HG02678 (cell line): ENCODE measurements around the gene CBR3.
"Not testable (repeated sequence)": the region's sequence is repeated elsewhere in the genome, so short reads cannot be mapped to it uniquely, and the experiment has no call there.

Source experiments
- ATAC-seq: cut with Tn5 transposase; IDR thresholded peaks from one replicate; pipeline ENCODE4 v1.9.1; 2021; ENCODE audit warnings: mild to moderate bottlenecking, moderate library complexity; ENCODE audit not compliant: unreplicated experiment

Gene CBR3

DNA sequence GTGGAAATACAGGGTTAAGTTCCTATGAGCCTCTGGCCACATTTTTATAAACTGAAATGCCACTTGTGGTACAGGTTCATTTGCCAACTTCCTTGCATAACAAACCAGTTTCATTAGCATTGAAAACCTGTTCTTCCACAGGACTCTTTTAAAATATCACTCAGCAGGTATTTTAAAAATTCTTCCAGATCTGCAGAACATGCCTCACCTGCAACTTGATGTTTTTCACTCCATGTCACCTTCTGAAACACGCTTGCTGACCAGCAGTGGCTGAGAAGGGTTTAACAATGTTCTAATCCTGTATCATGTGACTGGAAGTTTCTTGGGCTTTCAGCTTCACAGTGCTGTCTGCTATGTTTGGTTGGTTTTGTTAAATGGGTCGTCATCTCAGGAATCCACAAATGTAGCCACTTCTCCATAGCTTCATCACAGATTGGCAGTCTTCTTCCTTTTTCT, 17.6 kb upstream of the CBR3 start:
- no peak for ATAC-seq

DNA sequence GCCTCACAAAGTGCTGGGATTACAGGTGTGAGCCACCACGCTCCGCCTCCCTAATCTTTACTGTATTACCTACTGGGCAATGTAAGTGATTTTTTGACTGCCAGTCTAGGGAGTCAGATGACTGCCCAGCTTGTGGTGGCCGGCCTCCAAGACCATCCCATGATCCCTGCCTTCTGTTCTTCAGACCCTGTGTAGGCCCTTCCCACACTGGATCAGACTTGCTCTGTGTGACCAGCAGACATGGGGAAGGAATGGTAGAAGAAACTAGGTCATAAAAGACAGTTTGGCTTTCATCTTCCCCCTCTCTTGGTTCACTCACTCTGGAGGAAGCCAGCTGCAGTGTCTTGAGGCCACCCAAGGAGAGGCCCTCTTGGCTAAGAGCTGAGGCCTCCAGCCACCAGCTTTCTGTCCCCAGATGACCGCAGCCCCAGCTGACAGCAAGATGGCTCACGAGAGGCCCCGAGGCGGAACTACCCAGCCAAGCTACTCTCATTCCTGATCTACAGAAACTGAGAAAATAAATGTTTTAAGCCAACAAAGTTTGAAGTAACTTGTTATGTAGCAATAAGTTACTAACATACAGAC, 14.5 kb upstream of the CBR3 start:
- ATAC-seq, result no peak

DNA sequence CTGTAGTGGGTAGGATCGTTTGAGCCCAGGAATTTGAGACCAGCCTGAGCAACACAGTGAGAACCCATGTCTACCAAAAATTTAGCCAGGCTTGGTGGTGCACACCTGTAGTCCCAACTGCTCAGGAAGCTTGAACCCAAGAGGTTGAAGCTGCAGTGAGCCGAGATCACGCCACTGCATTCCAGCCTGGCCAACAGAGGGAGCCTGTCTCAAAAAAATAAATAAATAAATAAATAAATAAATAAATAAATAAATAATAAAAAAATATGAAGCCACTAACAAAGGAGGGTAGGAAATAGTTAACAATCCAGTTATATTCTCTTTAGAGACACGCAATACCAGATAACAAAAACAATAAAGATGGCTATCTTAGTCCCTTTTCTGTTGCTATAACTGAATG, 11.9 kb upstream of the CBR3 start:
- ATAC-seq, result no peak

DNA sequence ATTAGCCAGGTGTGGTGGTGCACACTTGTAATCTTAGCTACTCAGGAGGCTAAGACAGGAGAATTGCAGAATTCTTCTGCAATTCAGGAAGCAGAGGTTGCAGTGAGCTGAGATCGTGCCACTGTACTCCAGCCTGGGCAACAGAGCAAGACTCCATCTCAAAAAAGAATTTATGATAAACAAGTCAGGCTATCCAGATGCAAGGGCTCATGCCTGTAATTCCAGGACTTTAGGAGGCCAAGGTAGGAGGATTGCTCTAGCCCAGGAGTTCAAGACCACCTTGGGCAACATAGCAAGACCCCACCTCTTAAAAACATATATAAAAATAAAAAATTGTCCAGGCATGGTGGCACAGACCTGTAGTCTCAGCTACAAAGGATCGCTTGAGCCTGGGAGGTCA, 10.5 kb upstream of the CBR3 start:
- no peak for ATAC-seq

DNA sequence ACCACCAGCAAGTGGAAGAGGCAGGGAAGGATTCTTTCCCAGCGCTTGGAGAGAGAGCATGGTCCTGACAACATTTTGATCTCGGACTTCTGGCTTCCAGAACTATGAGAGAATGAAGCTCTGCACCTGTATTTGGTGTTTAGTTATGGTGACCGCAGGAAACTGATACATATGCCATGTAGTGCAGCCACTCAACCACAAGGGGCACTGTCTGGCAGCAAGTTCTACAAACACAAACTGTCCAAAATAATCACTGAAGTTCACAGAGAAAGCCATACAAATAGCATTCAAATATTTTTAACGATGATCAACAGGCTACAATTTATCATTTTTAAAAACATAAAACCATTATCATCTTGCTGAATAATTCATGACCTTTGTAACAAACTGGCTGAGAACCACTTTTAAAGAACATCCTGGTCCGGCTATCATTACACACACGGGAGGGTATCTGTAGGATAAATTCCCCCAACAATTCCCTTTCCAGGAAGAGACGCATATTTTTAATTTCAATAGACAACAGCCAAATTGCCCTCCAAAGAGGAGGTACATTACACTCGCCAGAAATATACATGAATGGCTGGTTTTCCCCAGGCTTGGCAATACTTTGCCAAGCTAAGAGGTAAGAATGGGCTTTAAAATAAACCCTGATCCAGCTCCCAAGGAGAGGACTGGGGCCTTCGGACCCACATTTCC, 9.2 kb upstream of the CBR3 start:
- ATAC-seq, result peak; percentile 44

DNA sequence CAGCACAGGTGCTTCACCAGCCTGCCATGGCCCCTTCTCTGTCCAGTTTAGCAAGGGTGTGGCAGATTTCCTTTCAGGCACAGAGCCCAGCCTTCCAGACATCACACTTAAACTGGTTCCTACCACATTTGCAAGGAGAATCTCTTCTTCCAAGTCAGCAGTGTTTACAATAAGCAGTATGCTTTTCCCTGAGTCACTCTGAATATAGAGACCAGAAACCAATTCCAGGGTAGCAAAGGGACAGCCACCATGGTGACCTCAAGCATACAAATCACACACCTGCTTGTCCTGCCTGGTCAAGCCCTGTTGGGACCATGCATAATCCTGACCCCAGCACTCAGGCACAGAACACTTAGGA, 8.7 kb upstream of the CBR3 start:
- ATAC-seq, result no peak

DNA sequence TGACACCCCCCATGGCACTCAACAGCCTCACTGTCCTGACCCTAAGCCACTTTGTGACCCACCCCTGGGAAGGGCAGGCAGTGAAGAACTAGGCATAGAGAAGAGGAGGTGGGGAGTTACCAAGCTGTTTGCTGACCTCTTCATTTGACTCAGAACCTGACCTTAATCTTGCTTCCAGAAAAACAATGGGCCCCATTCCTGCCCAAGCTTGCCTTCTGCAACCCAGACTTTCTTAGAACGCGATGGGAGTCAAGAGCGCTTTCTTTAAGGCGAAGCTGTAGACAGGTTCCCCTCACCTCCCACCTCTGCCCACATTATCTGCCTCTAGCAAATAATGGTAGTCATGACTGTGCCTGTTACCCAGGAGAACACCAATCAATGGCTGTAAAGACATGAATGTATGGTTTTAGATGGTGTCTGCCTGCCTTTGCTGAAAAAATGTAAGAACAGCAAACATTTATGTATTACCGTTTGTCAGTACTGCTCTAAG, 8.2 kb upstream of the CBR3 start:
- ATAC-seq, result no peak

DNA sequence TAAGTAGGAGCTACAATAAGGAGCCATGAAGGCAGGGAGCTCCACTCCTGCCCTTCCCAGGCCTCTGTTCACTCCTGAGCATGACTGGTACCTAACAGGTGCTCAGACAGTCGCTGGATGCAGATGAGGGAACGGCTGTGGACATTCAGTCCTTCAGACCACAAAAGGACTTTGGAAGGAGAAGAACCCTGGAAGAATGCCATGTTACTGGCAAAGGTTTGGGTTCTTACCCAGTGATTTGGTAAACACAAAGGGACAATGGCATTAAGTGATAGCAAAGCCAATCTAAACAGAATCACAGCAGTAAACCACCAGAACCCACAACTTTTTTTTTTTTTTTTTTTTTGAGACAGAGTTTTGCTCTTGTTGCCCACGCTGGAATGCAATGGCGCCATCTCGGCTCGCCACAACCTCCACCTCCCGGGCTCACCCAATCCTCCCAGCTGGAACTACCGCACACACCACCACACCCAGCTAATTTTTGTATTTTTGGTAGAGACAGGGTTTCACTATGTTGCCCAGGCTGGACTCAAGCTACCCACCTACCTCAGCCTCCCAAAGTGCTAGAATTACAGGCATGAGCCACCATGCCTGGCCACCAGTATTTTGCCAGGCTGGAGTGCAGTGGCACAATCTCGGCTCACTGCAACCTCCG, 7.5 kb upstream of the CBR3 start:
- no peak for ATAC-seq

DNA sequence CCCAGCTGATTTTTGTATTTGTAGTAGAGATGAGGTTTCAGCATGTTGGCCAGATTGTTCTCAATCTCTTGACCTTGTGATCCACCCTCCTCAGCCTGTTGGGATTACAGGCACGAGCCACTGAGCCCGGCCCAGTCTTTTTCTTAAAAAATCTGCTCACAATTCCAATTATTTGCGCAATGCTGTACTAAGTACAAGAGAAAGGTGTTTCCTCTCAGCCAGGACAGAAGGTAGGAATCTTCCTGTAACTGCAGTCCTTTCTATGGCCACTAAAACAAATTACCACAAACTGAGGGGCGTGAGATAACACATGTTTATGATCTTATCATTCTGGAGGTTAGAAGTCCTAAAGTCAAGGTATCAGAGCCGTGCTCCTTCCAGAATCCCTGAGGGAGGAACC, 6.9 kb upstream of the CBR3 start:
- ATAC-seq, result no peak

DNA sequence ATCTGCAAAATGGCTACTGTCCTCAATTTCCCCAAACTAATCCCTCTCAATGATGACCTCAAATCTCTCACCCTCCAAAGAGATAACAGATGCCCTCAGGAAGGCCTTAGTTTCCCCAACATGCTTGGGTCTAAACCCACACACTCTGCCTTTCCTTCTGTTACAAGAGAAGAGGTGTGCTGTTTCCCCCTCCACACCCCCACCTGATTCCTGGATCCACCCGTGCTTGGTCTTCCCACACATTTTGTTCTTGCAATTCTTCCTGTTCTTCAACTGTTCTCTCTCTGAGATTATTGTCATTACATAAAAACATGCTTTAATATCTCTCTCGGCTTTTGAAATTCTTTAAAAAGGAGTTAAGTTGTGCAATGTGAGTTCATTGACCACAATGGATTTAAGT, 5.7 kb upstream of the CBR3 start:
- no peak for ATAC-seq

DNA sequence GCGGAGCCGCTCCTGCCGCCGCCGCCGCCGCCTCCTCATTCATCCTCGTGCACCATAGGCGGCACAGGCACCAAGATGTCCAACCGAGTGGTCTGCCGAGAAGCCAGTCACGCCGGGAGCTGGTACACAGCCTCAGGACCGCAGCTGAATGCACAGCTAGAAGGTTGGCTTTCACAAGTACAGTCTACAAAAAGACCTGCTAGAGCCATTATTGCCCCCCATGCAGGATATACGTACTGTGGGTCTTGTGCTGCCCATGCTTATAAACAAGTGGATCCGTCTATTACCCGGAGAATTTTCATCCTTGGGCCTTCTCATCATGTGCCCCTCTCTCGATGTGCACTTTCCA, 4.5 kb upstream of the CBR3 start:
- not testable (repeated sequence) for ATAC-seq

DNA sequence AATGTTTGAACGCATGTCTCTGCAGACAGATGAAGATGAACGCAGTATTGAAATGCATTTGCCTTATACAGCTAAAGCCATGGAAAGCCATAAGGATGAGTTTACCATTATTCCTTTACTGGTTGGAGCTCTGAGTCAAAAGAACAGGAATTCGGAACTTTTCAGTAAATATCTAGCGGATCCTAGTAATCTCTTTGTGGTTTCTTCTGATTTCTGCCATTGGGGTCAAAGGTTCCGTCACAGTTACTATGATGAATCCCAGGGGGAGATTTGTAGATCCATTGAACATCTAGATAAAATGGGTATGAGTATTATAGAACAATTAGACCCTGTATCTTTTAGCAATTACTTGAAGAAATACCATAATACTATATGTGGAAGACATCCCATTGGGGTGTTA, 4.0 kb upstream of the CBR3 start:
- not testable (repeated sequence) for ATAC-seq

DNA sequence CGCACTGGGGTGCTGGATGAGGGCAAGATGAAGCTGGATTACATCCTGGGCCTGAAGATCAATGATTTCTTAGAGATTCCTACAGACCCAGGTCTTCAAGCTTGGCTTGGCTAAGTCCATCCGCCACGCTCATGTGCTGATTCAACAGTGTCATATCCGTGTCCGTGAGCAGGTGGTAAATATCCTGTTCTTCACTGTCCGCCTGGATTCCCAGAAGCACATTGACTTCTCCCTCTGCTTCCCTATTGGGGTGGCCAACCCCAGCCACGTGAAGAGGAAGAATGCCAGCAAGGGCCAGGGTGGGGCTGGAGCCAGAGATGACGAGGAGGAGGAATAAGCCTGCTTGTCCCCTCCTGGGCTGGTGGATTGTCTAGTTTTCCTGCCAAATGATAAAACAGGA, 2.2 kb upstream of the CBR3 start:
- no peak for ATAC-seq

DNA sequence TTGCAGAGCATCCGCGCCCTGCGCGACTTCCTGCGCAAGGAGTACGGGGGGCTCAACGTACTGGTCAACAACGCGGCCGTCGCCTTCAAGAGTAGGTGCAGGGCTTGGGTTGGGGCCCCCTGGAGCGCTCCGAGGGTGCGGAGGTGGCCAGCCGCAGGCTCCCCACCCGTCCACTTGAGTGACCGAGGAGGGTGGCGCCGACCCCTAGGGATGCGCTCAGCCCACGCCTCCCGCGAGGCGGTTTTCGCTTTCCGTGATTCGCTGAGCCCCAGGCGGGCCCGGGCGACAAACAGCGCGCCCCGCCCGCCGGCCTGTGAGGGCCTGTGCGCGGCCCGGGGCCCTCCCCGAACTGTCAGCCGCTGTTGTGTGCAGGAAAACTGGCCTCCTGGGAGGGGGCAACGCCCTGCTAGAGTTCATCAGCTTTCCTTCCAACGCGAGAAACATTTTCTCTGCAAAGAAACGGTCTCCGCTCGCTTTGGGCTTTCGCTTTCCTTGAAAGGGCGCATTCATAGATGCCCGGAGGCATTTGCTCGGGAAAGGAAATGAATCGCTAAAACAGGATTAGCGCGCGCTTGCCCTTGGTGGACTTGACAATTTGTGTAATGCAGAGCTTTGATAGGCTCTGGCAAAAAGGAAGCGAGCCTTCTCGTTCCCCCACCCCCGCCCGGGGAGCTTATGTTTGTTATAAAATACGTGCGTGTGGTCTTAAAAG, 668 bp downstream of the CBR3 start:
- peak; percentile 40 for ATAC-seq

DNA sequence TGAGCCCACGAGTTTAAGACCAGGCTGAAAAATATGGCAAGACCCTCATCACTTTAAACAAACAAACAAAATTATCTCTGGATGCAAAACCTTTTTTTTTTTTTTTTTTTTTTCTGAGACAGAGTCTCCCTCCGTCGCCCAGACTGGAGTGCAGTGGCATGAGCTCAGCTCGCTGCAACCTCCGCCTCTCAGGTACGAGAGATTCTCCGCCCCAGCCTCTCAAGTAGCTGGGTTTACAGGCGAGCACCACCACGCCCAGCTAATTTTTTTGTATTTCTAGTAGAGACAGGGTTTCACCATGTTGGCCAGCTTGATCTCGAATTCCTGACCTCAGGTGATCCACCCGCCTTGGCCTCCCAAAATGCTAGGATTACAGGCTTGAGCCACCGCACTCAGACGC, 4.9 kb downstream of the CBR3 start:
- ATAC-seq, result not testable (repeated sequence)

DNA sequence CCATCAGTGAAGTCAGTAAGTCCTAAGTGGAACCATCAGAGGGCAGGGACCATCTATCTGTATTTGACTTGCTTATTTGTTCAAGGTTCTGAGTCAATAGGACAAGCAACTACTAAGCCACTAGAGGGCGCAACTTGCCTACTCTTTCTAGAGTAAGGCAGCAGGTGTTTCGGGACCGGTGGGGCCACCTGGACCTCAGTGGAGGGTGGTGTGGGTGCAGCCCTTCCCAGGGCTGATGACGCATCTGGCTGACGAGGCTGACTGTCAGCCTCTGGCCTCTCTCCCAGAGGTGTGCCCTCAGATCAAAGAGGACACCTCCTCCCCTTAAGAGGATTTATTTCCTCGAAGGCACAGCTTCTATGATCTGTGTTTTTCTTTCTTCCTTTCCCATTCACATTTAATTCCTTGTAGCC, 6.6 kb downstream of the CBR3 start:
- peak; percentile 86 for ATAC-seq

DNA sequence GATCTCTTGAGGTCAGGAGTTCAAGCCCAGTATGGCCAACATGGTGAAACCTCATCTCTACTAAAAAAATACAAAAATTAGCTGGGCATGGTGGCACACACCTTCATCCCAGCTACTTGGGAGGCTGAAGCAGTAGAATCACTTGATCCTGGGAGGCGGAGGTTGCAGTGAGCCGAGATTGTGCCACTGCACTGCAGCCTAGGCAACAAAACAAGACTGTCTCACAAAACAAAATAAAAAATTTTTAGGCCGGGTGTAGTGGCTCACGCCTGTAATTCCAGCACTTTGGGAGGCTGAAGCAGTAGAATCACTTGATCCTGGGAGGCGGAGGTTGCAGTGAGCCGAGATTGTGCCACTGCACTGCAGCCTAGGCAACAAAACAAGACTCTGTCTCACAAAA, 9.4 kb downstream of the CBR3 start:
- ATAC-seq, result not testable (repeated sequence)

DNA sequence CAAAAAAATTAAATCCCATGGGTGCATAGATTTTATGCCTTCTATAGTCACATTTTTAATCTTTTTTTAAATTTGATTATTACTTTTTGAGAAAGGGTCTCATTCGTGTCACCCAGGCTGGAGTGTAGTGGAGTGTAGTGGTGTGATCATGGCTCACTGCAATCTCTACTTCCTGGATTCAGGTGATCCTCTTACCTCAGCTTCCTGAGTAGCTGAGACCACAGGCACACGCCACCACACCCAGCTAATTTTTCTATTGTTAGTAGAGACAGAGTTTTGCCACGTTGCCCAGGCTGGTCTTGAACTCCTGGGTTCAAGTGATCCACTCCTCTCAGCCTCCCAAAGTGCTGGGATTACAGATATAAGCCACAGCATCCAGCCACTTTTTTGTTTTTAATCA, 10.4 kb downstream of the CBR3 start:
- ATAC-seq, result no peak

DNA sequence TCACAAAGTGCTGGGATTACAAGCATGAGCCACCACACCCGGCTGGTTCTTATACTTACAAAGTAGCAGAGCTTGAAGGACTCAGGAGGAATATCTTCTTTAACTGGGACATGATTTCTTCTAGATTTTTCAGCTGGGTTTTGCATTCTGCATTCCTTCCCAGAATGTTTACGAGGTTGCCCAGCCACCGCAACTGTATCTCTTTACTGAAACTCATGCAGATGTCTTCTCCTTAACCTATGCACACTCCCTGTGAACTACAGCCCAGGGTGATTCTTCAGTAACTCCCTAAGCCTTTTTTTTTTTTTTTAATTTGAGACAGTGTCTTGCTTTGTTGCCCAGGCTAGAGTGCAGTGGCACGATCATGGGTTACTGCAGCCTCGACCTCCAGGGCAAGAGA, 13.0 kb downstream of the CBR3 start:
- no peak for ATAC-seq

DNA sequence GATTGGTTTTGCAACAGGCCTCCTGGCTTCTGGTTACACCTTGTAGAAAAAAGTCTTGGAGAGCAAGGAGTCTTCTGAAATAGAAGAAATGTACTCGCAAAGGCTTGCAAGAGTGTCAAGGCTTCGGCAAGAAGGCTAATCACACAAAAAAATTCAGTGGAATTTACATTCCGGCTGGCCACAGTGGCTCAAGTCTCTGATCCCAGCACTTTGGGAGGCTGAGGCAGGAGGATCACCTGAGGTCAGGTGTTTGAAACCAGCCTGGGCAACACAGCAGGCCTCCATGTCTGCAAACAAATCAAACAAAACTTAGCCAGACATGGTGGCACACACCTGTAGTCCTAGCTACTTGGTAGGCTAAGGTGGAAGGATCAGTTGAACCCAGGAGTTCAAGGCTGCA, 14.0 kb downstream of the CBR3 start:
- no peak for ATAC-seq

DNA sequence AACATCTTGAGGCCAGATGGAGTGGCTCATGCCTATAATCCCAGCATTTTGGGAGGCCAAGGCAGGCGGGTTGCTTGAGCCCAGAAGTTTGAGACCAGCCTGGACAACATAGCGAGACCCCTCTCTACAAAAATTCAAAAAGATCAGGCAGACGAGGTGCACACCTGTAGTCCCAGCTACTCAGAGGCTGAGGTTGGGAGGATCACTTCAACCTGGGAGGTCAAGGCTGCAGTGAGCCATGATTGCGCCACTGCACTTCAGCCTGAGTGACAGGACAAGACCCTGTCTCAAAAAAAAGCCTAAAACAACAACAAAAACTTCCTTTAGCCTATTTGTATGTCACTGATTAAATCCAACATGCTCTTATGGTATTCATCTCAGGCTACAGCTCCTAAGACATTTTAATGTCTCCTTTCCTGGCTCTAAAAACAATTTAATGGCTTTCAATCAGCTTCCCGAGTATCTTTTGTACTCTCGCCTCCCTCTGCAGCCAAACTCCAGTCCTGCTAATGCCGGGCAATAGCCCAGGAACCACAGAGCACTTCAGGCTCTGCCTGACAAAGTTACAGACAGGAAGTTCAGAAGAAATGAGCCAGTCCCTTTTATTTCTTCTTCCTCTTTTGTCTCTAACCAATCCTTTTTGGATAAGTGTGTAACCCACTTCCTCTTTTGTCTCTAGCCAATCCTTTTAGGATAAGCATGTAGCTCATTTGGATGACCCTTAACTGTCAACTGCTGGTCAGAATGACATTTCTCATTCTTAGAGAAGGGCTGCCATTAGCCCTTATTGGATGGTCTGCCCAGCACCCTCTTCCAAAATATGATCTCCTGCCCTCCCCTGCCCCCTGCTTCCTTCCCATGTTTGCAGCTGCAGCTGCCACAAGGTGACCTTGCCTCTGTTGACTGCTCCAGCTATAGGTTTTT, 15.2 kb downstream of the CBR3 start:
- no peak for ATAC-seq
